LoVo (cell line): Measurements from ENCODE around the gene TXNRD1.
"Not testable (repeated sequence)": the region's sequence is repeated elsewhere in the genome, so short reads cannot be mapped to it uniquely, and the experiment has no call there.

ENCODE experiments used
- DNase-seq: peaks from one replicate; pipeline ENCODE4 v3.0.0-alpha.2; 2016; ENCODE audit warnings: low spot score

The TXNRD1 gene

DNA sequence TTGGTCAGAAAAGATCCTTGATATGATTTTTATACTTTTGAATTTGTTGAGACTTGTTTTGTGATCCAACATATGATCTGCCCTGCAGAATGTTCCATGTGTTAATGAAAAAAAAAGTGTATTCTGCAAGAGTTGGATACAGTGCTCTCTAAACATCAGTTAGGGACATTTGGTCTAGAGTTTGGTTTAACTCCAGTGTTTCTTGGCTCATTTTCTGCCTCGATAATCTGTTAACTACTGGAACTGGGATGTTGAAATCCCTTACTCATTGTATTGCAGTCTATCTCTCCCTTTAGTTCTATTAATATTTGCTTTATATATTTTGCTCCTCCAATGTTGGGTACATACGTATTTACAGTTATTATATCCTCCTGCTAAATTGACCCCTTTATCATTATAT lies 18.3 kb upstream of the TXNRD1 start:
- no peak for DNase-seq

GRCh38 chr12:104199964-104200363 lies 15.6 kb upstream of the TXNRD1 start:
- no peak for DNase-seq

DNA sequence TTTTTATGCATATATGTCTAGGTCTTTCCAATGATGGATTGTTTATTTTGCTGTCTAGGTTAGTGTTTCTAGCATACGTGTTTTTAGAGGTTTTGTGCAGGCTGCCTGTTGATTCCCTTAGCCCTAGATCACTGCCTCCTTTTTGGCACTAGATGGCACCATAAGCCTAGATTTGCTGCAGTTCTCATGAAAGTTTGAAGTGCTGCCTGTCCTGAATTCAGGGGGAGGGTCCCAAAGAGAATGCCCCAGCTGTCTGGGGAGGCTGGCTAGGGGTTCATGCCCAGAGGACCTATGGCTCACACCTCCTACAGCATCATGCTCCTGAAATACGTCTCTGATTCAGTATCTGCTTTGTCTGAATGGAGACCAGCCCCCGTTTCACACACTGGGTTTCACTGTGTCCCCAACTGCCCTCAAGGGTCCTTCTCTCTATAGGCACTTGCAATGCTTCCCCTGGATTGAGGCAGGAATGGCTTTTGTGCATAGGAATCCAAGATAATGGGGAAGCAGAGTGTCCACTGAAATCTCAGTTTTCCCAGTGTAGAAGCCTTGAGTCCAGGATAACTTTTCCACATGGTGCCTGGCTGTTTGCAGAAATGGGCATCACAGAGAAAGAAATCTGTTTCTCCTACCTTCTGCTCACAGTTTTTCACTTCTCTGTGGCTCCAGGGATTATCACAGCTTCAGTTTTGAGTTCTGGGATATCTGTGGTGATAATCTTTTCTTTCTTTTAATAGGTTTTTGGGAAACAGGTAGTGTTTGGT lies 14.2 kb upstream of the TXNRD1 start:
- DNase-seq: peak; percentile 78

DNA sequence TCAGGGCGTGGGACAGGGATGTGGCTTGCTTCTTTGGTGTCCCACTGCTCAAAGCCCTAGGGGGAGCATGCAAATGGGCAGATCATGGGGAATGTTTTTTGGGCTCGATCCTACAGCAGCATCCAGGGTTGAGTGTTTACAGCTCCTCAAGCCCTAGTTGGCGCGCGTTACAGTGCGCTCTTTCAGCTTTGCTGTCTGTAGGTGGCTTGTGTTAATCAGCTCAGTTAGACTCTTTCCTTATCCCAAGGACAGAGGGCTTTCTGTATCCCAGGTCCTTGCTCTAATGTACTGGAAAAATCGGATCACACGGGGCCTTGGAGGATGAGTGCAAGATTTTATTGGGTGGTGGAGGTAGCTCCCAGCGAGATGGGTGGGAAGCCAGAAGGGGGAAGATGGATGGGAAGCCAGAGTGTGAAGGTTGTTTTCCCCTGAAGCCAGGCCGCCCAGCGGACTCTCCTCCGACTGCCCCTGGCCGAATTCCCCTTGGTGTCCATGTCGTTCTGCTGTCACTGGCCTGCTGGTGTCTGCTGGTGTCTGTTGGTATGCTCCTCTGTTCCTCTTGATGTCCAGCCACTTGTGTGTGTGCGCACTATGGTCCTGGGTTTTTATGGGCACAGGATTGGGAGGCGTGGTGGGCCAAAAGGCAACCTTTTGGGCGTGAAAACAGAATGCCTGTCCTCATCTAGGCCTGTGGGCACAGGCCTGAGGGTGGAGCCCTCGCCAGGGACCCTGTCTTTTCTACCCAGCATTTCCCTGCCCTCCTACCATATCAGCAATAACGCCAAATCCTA lies 10.7 kb upstream of the TXNRD1 start:
- DNase-seq: no peak

- no peak for DNase-seq
These were observed 8.0 kb upstream of the TXNRD1 start for GRCh38 chr12:104207416-104208205.

DNA sequence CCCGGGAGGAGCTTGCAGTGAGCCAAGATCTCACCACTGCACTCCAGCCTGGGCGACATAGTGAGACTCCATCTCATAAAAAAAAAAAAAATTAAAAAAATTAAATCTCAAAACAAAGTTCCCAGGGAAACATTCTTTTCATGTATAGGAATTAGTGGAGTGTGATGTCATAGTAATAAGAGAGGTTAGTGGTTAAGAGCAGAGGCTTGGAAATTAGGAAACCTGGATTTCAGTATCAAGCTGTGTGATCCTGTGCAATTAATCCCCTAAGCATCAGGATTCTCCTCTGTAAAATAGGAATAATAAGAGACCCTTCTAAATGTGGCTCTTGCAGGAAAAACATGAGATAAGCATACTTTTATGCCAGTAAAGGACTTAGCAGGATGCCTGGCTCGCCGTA lies 3.1 kb upstream of the TXNRD1 start:
- DNase-seq: no peak

DNA sequence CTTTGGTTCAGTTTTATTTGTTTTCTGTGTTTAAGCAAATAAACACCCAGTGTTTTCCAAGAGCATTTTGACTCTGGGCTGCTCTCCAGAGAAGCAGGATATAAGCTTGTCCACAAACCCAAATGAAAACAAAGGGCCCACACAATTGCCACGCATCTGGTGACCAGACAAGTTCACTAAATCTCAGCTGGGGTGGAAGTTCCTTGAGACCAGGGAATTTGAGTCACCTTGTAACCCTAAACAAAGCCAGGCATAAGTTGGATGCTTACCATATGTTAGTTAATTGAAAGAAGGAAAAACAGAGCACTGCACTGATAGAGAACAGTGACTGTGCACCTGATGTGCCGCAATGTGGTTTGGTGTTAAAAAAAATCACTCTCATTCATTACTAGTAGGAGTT lies 1.6 kb upstream of the TXNRD1 start:
- no peak for DNase-seq

DNA sequence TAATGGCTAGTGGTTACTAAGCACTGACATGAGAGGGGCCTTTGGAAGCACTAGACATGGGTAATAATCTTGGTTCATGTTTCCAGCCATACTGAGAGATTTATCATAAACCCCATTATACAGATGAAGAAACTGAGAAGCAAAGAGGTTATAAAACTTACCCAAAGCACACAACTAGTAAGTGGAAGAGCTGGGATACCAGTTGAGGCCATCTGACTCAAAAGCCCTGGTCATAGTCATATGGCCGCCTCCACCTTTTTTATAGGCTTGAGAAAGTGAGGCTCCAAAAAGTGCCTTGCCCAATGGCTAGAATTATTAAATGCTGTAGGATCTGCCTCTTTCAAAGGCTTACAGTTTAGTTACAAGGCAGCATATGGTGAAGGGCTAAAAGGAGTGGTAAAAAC lies 944 bp downstream of the TXNRD1 start:
- DNase-seq: no peak

DNA sequence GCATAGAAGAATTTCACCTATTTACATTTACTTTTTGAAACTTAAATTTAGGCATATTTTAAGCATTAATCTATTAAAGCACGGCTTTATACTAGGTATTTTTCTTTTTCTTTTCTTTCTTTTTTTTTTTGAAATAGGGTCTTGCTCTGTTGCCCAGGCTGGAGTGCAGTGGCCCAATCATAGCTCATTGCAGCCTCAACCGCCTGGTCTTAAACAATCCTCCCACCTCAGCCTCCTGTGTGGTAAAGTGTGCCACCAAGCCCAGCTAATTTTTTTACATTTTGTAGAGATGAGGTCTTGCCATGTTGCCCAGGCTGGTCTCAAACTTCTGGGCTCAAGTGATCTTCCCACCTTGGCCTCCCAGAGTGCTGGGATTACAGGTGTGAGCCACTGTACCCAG lies 2.9 kb downstream of the TXNRD1 start:
- DNase-seq: not testable (repeated sequence)

GRCh38 chr12:104218935-104219334 lies 3.4 kb downstream of the TXNRD1 start:
- DNase-seq: peak; percentile 49

DNA sequence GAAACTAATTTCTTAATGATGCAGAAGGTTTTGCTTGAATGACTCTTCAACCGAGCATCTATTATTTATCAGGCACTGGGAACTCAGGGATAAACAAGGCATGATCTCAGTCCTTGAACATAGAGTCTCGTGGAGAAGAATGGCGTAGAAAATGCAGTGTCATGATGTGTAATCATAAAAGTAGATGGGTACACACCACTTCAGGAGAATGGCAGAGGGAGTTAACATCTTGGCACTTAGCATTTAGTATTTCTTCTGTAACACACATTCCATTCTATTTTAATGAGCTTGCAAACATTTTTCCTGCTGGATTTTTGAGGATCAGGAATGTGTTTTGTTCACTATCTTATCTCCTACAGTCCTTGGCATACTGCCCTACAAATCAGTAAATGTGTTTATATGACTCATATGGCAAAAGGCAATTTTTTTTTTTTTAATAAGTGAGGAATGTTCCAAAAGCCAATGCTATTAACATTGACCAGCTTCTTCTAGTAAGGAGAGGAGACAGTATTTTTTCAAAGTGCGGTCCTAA lies 3.8 kb downstream of the TXNRD1 start:
- peak; percentile 99 for DNase-seq

DNA sequence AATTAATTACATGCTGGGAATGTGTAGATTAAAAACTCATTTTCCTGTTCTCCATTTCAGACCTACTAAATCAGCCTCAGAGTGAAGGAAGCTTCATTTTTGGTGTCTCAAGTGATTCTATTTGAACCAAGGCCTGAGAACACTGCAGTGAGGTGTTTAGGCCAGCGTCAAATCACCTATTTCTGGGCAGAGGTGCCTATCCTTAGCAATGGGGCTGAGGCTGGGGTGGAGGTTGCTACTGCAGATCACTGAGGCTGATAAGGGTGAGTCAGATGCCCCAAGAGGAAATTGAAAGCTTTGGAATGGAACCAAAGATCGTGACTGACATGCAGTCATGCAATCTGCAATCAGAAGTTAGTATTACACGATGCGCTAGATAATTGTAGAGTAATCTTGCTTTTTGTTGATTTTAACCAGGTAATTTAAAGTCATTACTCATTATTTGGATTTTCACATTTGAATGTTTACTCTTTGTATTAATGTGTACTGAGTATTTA lies 4.4 kb downstream of the TXNRD1 start:
- peak; percentile 99 for DNase-seq

DNA sequence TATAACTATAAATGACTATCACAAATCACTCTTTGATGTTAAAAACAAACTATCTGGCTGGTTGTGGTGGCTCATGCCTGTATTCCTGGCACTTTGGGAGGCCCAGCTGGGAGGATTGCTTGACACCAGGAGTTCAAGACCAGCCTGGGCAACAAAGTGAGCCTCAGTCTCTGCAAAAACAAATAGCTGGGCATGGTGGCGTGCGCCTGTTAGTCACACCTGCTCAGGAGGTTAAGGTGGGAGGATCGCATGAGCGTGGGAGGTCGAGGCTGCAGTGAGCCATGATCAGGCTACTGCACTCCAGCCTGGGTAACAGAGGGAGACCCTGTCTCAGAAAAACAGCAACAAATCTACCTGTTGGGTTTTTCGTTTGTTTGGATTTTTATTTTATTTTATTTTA lies 5.4 kb downstream of the TXNRD1 start:
- no peak for DNase-seq

GRCh38 chr12:104222976-104223375 lies 7.4 kb downstream of the TXNRD1 start:
- no peak for DNase-seq

DNA sequence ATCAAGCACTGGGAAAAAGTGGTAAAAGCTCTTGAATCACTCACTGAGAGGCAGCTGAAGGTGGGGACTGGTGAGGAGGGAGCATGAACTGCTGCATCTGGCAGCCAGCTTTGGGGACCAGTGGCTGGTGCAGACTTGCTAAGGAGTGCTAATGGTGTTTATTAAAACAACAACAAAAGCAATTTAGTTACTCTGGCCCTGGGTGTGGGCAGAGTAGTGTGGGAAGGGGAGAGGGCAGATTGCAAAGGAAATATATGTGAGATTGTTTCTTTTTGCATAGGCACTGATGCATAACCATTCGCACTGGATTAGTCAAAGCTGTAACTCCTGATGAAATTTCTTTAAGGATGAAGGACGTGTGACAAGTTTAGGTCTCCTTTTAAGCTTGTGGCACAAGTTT lies 8.1 kb downstream of the TXNRD1 start:
- DNase-seq: no peak

GRCh38 chr12:104226672-104227071 lies 11.1 kb downstream of the TXNRD1 start:
- no peak for DNase-seq

GRCh38 chr12:104230304-104231095 lies 14.9 kb downstream of the TXNRD1 start:
- DNase-seq: no peak

DNA sequence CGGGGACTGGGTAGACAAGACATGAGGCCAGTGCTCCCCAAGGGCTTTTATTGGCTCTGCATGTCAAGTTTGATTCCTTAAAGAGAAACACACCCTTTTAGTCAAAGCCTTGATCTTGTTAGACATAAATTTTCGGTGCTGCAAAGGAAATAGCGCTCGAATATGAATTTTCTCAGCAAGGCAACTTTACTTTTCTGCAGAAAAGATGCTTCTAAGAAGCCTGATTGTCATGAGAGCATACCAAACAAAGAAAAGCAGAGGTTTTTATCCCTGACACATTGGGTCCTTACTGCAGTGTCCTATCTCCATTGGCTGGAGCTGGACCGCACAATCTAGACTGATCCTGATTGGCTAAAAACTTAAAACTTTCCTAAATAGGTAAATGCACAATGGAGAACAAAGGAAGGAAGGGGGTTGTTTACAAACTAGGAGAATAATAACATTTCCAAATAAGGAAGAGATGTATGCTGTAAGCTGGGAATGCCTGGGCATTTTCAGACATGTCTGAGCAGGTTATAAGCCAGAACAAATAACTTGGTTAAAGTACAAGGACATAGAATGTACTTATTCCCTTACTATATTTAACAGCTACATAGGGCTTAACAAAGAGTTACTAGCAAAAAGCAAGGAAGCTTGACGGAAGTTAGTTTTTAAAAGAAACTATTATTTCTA lies 17.2 kb downstream of the TXNRD1 start:
- DNase-seq: no peak

- DNase-seq: no peak
These were observed 19.4 kb downstream of the TXNRD1 start for GRCh38 chr12:104234926-104235499.

DNA sequence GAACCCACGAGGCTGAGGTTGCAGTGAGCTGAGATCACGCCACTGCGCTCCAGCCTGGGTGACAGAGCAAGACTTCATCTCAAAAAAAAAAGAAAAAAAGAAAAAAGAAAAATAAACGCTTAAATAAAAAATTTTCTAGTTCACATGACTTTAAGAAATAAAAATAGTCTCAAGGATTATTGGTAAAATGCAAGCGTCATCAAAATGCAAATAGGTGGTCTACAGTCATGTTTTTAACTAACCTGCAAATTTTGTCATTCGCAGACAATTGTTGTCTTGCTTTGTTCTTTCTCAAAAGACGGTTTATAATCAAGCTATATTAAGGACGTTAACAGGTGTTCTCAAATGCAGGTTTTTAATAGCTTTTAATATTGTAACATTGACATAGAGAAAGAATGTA lies 22.4 kb downstream of the TXNRD1 start:
- no peak for DNase-seq
